NB4 (cell line): ENCODE data around the gene MARCHF5.

Experiments
- DNase-seq: peaks from one replicate; pipeline ENCODE4 v3.0.0; 2010; ENCODE audit warnings: low read depth
- H3K4me3 ChIP-seq: one replicate; pipeline ENCODE4 v1.5.1; 2011; ENCODE audit warnings: mild to moderate bottlenecking, low read depth, low read length, moderate library complexity
- MYC ChIP-seq: IDR thresholded peaks from 2 replicates; pipeline ENCODE4 v1.6.1; 2011; ENCODE audit warnings: low read depth, low read length
- POLR2A ChIP-seq: IDR thresholded peaks from 2 replicates; pipeline ENCODE4 v1.6.1; 2011; ENCODE audit warnings: mild to moderate bottlenecking; ENCODE audit not compliant: insufficient read length; ENCODE audit errors: extremely low read depth
- TF ChIP-seq, protein P1 (sequence below): IDR thresholded peaks from 2 replicates; pipeline ENCODE4 v1.6.1; 2011; ENCODE audit warnings: low read depth, low read length
- TF ChIP-seq, protein P2 (sequence below): IDR thresholded peaks from one replicate; pipeline ENCODE4 v1.5.1; 2012; ENCODE audit warnings: low read depth, low read length

Gene MARCHF5

GRCh38 chr10:92298487-92298886 lies 7.5 kb downstream of the MARCHF5 start:
- H3K4me3 ChIP-seq = no peak overlapping the region
- no peak for DNase-seq
- TF ChIP-seq, protein P1, sequence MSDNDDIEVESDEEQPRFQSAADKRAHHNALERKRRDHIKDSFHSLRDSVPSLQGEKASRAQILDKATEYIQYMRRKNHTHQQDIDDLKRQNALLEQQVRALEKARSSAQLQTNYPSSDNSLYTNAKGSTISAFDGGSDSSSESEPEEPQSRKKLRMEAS = no peak
- TF ChIP-seq, protein P2, sequence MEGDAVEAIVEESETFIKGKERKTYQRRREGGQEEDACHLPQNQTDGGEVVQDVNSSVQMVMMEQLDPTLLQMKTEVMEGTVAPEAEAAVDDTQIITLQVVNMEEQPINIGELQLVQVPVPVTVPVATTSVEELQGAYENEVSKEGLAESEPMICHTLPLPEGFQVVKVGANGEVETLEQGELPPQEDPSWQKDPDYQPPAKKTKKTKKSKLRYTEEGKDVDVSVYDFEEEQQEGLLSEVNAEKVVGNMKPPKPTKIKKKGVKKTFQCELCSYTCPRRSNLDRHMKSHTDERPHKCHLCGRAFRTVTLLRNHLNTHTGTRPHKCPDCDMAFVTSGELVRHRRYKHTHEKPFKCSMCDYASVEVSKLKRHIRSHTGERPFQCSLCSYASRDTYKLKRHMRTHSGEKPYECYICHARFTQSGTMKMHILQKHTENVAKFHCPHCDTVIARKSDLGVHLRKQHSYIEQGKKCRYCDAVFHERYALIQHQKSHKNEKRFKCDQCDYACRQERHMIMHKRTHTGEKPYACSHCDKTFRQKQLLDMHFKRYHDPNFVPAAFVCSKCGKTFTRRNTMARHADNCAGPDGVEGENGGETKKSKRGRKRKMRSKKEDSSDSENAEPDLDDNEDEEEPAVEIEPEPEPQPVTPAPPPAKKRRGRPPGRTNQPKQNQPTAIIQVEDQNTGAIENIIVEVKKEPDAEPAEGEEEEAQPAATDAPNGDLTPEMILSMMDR = no peak
- no peak for TF ChIP-seq POLR2A
- no peak for TF ChIP-seq MYC

DNA sequence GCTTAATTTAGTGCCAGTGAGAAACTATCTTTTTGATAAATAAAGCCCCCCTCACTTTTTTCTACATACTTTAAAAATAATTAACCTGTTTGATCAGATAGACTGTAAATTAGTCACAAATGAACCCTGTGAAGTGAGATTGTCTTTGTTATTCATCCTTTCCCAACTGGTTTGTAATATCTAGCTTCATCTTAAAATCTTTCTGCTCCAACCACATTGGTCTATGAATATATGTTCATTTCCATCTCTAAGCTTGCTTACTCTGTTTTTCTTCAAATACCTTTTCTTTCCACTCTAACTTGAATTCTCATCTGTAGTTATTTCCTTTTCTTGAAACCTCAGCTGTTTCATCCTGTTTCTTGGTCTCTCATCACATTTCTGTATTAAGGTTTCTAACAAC lies 12.1 kb downstream of the MARCHF5 start:
- no peak for DNase-seq
- H3K4me3 ChIP-seq = no peak overlapping the region
- no peak for TF ChIP-seq MYC
- TF ChIP-seq, protein P2 = no peak
- TF ChIP-seq, protein P1 = no peak

GRCh38 chr10:92304061-92304460 lies 13.1 kb downstream of the MARCHF5 start:
- TF ChIP-seq MYC (no peak), POLR2A (no peak)
- TF ChIP-seq, protein P1 = no peak
- TF ChIP-seq, protein P2 = no peak

GRCh38 chr10:92305133-92306072 lies 14.4 kb downstream of the MARCHF5 start:
- H3K4me3 ChIP-seq = no peak overlapping the region
- TF ChIP-seq POLR2A (no peak), MYC (no peak)
- TF ChIP-seq, protein P1 = no peak
- TF ChIP-seq, protein P2 = no peak
- no peak for DNase-seq

More at GRCh38 chr10:92304061-92304460, 13.1 kb downstream of the MARCHF5 start:
- no peak overlapping the region for H3K4me3 ChIP-seq
- no peak for DNase-seq

DNA sequence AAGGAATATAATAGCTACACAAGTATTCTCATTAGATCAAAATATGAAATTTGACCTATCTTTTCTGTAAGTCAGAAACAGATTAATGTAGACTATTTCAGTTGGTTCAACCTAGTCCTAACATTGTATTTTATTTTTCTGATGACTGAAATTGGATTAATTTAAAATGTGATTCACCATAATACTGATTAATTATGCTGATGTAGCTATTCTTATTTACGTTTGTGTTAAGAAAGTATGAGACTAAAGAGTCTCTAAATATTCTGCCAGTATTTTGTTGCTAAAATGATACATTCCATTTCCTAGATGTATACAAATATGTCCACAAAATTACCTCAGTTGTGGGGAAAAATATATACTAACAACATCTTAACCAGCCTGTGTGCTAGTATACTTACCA lies 18.3 kb downstream of the MARCHF5 start:
- no peak for DNase-seq
- TF ChIP-seq, protein P2 = no peak
- TF ChIP-seq POLR2A (no peak), MYC (no peak)
- TF ChIP-seq, protein P1 = no peak
- no peak overlapping the region for H3K4me3 ChIP-seq
